Astrocyte (in vitro differentiated cells and primary cell): ENCODE measurements around the gene GP5. TPM values are rescaled to one million over a fixed set of nuclear protein-coding genes. Genes with fewer than 3 reads are reported as not detected.

ENCODE experiments used
- DNase-seq: peaks from one replicate; pipeline ENCODE4 v3.0.0-alpha.2; 2010; ENCODE audit warnings: low read depth
- FAIRE-seq: peaks from 2 replicates; lab custom pipeline; 2011; peaks lifted over from hg19 to GRCh38; lab: Jason Lieb, UNC
- H2AFZ ChIP-seq: 2 replicates; pipeline ENCODE4 v1.6.0; 2012; ENCODE audit warnings: low read depth, low read length, inconsistent platforms
- H3K27ac ChIP-seq: 2 replicates; pipeline ENCODE4 v1.5.1; 2011; ENCODE audit warnings: low read depth, low read length, inconsistent platforms
- H3K27me3 ChIP-seq: 2 replicates; pipeline ENCODE4 v1.6.0; 2011; ENCODE audit warnings: low read length, inconsistent platforms; ENCODE audit not compliant: insufficient read depth
- H3K36me3 ChIP-seq: 2 replicates; pipeline ENCODE4 v1.5.1; 2011; ENCODE audit warnings: low read length, inconsistent platforms; ENCODE audit not compliant: insufficient read depth
- H3K4me1 ChIP-seq: 2 replicates; pipeline ENCODE4 v1.5.1; 2011; ENCODE audit warnings: low read length, inconsistent platforms; ENCODE audit not compliant: insufficient read depth
- H3K4me2 ChIP-seq: 2 replicates; pipeline ENCODE4 v1.6.0; 2012; ENCODE audit warnings: low read length, inconsistent platforms
- H3K4me3 ChIP-seq: 2 replicates; pipeline ENCODE4 v1.5.1; 2011; ENCODE audit warnings: low read depth, mild to moderate bottlenecking, low read length, inconsistent platforms; ENCODE audit not compliant: insufficient read depth
- H3K79me2 ChIP-seq: 2 replicates; pipeline ENCODE4 v1.6.0; 2012; ENCODE audit warnings: mild to moderate bottlenecking, low read length, inconsistent platforms; ENCODE audit not compliant: insufficient read depth
- H3K9ac ChIP-seq: 2 replicates; pipeline ENCODE4 v1.6.0; 2012; ENCODE audit warnings: mild to moderate bottlenecking, low read length, inconsistent platforms
- H3K9me3 ChIP-seq: 2 replicates; pipeline ENCODE4 v1.5.1; 2012; ENCODE audit warnings: low read depth, mild to moderate bottlenecking, low read length, inconsistent platforms; ENCODE audit not compliant: insufficient read depth
- H4K20me1 ChIP-seq: 2 replicates; pipeline ENCODE4 v1.6.0; 2012; ENCODE audit warnings: low read length, inconsistent platforms; ENCODE audit not compliant: insufficient read depth
- H3K27ac Mint-ChIP-seq: one replicate; pipeline ENCODE4 v1.8.0; 2021; ENCODE audit warnings: mild to moderate bottlenecking, mixed read lengths; ENCODE audit not compliant: unreplicated experiment
- H3K27me3 Mint-ChIP-seq: one replicate; pipeline ENCODE4 v1.8.0; 2021; ENCODE audit warnings: low read depth, mixed read lengths; ENCODE audit not compliant: unreplicated experiment
- H3K36me3 Mint-ChIP-seq: one replicate; pipeline ENCODE4 v1.8.0; 2021; ENCODE audit warnings: low read depth, mixed read lengths; ENCODE audit not compliant: unreplicated experiment
- H3K4me1 Mint-ChIP-seq: one replicate; pipeline ENCODE4 v1.8.0; 2021; ENCODE audit warnings: low read depth, mixed read lengths; ENCODE audit not compliant: unreplicated experiment
- H3K4me3 Mint-ChIP-seq: one replicate; pipeline ENCODE4 v1.8.0; 2021; ENCODE audit warnings: mild to moderate bottlenecking, moderate library complexity, mixed read lengths; ENCODE audit not compliant: unreplicated experiment
- H3K9me3 Mint-ChIP-seq: one replicate; pipeline ENCODE4 v1.8.0; 2021; ENCODE audit warnings: mild to moderate bottlenecking, mixed read lengths; ENCODE audit not compliant: unreplicated experiment
- CTCF ChIP-seq: IDR thresholded peaks from 2 replicates; pipeline ENCODE4 v1.5.1; 2011; ENCODE audit warnings: low read depth, mild to moderate bottlenecking, inconsistent platforms, low read length, moderate library complexity; ENCODE audit not compliant: insufficient read depth
- EZH2 ChIP-seq: IDR thresholded peaks from 2 replicates; pipeline ENCODE4 v1.6.1; 2012; ENCODE audit warnings: mild to moderate bottlenecking, low read length, inconsistent platforms; ENCODE audit not compliant: insufficient read depth
- total RNA-seq: library from RNA; stranded (reverse); gene quantifications from 2 replicates; pipeline ENCODE4 v1.2.1, GENCODE V29; 2021

The GP5 gene
- total RNA-seq, 1 donor from 2014 or later: not detected

GRCh38 chr3:194365526-194365925, 33.5 kb downstream of the GP5 start:
- Histone ChIP-seq H3K4me3 (no peak overlapping the region), H3K9ac (no peak overlapping the region), H3K27ac (peak overlapping the region; percentile 0), H3K36me3 (no peaks in the 10 kb centered on the region), H3K9me3 (no peaks in the 10 kb centered on the region), H3K79me2 (no peaks in the 10 kb centered on the region), H3K4me1 (peaks cover 37% of the 10 kb centered on the region), H4K20me1 (no peaks in the 10 kb centered on the region), H2AFZ (no peak overlapping the region), H3K27me3 (peaks cover 6% of the 10 kb centered on the region), H3K4me2 (peak overlapping the region; percentile 64)
- H3K4me1 Mint-ChIP-seq: peaks cover 36% of the 10 kb centered on the region
- TF ChIP-seq CTCF (no peak), EZH2 (no peak)
- DNase-seq (no peak), FAIRE-seq (no peak)
- no peaks in the 10 kb centered on the region for H3K36me3 Mint-ChIP-seq
- H3K4me3 Mint-ChIP-seq: no peak overlapping the region
- peaks cover 28% of the 10 kb centered on the region for H3K27me3 Mint-ChIP-seq
- peak overlapping the region; percentile 53 for H3K27ac Mint-ChIP-seq
- H3K9me3 Mint-ChIP-seq: peaks cover 3% of the 10 kb centered on the region

- no peak overlapping the region for H3K27ac Mint-ChIP-seq
These were observed 34.2 kb downstream of the GP5 start for GRCh38 chr3:194364652-194365434.

More at GRCh38 chr3:194364652-194365434, 34.2 kb downstream of the GP5 start:
- Mint-ChIP-seq H3K4me1 (peaks cover 30% of the 10 kb centered on the region), H3K4me3 (no peak overlapping the region), H3K9me3 (peaks cover 3% of the 10 kb centered on the region), H3K36me3 (no peaks in the 10 kb centered on the region), H3K27me3 (peaks cover 29% of the 10 kb centered on the region)
- TF ChIP-seq CTCF (no peak), EZH2 (no peak)
- Histone ChIP-seq H4K20me1 (no peaks in the 10 kb centered on the region), H3K27ac (peak overlapping the region; percentile 0), H3K4me3 (no peak overlapping the region), H3K4me2 (peak overlapping the region; percentile 64), H2AFZ (peak overlapping the region; percentile 7), H3K36me3 (no peaks in the 10 kb centered on the region), H3K4me1 (peaks cover 33% of the 10 kb centered on the region), H3K9ac (no peak overlapping the region), H3K9me3 (no peaks in the 10 kb centered on the region), H3K27me3 (peaks cover 7% of the 10 kb centered on the region), H3K79me2 (no peaks in the 10 kb centered on the region)
- FAIRE-seq (peak; percentile 76), DNase-seq (peak; percentile 86)
